ENCODE data around the gene PLPPR1.

PLPPR1 gene

GRCh38 chr9:101367323-101367722, 338.8 kb downstream of the PLPPR1 start:
- peak overlapping the region; percentile 69 for H3K27ac ChIP-seq
- no peak for TF ChIP-seq CTCF (conservative IDR thresholded peaks at IDR 0.05)

GRCh38 chr9:101369286-101369685, 340.8 kb downstream of the PLPPR1 start:
- no peak overlapping the region for H3K27ac ChIP-seq
- TF ChIP-seq CTCF (conservative IDR thresholded peaks at IDR 0.05) = no peak

GRCh38 chr9:101369884-101370531, 341.5 kb downstream of the PLPPR1 start:
- no peak overlapping the region for H3K27ac ChIP-seq
- no peak for TF ChIP-seq CTCF (conservative IDR thresholded peaks at IDR 0.05)

- TF ChIP-seq CTCF (conservative IDR thresholded peaks at IDR 0.05) = no peak
Measured at GRCh38 chr9:101371813-101372212, 343.3 kb downstream of the PLPPR1 start.

GRCh38 chr9:101372327-101373118, 344.0 kb downstream of the PLPPR1 start:
- H3K27ac ChIP-seq = no peak overlapping the region
- no peak for TF ChIP-seq CTCF (conservative IDR thresholded peaks at IDR 0.05)

More at GRCh38 chr9:101371813-101372212, 343.3 kb downstream of the PLPPR1 start:
- no peak overlapping the region for H3K27ac ChIP-seq

All from VCaP (cell line).